GM19238 (cell line): ENCODE data around the gene INPP4B.

Source experiments
- DNase-seq: peaks from one replicate; pipeline ENCODE4 v3.0.0; 2011; ENCODE audit warnings: low spot score; ENCODE audit not compliant: insufficient read length

INPP4B gene

DNA sequence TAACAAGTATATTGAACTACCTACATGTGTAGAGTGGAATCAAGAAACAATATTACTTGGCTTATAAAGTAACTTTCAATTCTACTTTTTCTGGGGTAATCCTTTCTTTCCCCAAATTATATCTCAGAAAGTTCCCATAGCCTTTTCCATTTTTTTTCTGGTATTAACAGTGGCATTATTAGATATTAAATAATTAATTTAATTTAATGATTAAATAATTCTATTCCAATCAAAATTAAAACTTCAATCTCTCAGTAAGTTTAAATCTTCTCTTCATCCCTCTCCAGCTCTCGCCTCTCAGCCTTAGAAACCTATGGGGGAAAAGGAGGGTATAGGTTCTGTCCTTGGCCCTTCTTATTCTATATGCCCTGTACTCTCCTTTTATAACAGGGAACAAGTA is 262.4 kb downstream of the INPP4B start:
- no peak for DNase-seq

DNA sequence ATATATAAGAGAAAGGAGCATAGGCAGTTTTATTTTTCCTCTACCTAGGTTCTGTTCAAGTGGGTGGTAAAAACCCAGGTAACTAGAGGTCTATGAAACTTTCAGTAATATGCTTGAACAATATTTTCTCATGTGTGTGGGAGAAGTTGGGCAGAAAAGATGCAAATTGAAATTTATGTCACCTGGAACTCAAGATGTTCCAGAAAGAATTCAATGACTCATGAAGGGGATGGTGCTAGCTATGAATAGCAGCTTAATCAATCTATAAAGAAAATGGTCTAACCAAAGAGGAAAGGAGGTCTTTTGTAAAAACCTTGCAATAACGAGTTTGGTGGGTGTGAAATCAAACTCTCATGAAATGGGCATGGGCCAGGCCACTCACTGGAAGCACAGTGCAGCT is 263.8 kb downstream of the INPP4B start:
- DNase-seq = no peak

DNA sequence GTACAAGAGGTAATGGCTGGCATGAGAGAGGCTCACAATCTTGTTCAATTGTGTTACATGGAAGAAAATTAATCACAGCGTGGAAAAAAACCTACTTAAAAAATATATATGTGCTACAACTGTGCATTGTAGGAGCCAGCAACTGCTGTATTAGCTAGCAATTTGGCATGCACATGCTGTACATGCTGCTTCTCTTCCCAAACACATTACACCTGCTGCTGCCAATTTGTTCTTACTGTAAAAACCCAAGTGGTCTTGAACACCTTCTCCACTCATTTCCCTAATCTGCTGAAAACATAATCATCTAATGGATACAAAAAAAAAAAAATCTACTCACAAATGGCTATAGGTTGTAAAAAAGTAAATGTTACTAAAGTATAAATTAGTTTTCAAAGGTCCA is 264.2 kb downstream of the INPP4B start:
- DNase-seq = no peak

DNA sequence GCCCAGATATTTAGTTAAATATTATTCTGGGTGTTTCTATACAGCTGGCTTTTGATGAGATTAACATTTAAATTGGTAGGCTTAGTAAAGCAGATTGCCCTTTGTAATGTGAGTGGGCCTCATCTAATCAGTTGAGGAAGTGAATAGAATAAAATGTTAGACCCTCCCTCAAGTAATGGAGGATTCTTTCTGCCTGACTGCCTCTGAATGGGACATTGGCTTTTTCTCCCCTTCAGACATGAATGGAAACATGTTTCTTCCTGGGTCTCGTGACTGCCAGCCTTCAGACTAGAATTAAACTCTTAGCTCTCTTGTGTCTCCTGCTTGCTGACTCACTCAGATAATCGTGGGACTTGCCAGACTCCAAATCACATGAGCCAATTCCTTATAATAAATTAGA is 266.7 kb downstream of the INPP4B start:
- no peak for DNase-seq

DNA sequence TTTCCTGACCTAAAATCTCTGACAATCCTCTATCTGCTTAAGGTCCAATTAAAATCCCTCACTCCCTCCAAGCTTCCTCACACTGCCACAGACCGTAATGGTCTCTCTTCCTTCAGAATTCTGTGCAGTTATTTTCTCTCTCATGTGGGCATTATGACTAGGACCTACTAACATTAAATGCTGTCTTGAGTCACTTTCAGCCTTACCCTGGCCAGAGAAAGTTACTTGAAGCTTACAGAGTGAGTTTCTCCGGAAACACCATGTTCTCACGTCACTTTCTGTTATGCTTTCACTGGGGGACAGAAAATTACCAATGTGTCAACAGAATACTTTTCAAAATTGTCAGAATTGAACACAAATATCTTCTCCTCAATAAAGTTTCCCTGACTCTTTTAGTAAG is 271.8 kb downstream of the INPP4B start:
- DNase-seq = no peak

DNA sequence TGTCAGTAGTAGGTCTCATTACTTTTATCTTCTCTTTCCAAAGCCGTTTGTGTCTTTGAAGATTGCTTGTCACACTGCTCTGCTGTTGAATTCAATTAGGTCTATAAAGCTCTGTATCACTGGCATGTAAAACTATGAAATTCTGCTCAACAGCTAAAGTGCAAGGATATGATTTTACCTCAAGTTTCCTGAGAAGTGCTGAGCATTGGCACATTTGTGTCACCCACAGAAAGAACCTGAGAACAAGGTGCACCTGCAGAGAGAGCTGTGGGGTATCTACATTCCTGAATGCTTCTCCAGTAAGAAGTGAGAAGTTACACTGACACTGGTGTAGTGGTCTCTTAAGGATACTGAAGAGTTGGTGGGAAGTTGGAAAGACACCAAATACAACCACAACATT is 274.0 kb downstream of the INPP4B start:
- DNase-seq = no peak

DNA sequence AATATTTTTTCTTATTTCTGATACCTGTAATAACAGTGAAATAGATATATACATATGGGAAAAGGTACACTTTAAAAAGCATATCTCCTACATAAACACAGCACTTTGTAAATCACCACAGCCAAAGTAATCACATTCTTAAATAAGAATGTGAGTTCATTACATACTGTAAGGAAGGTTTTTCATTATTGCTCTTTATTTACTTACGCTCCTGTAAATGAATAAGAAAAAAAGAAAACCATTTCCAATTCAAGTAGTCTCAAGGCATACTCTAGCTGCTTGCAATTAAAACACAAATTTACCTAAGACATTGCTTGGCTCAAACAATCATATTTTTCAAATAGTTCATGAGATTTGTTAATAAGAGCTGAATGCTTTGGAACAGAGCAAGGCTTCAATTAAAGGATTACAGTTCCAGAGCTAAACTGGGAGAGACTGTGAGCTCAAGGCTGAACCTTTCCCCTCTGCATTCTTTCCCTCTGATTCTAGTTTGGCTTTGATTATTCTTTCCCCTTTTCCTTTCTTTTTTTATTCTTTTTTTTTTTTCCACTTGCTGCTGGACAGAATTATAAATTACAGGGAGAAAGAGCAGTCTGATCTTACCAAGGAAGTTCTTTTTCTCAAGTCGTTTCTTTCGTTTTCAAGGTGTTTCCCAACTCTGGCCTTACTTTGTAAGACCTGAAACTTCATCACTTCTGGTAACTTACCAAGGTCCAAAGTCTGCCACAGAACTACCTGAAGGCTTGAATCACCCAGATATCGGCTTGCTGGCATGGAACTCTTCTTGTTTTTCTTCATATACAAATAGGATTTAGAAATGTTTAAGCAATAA is 278.3 kb downstream of the INPP4B start:
- DNase-seq = no peak

DNA sequence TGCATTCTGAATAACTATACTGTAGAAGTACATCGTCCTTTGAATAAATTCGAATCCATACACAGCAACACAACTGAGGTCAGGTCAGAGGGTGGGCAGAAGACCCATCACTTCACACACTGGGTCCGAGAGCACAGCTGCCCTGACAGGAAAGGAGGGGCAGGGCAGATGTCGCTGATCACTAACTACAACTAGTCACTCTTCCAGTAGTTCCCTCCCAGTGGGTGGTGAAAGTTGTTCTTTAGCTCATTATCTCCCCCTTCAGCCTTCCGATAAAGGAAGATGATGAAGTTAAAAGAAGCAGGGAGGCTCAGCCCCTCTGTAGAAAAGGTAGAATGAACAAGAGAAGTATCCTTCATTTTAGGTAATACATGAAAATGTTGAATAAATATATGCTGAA is 278.9 kb downstream of the INPP4B start:
- DNase-seq = no peak

DNA sequence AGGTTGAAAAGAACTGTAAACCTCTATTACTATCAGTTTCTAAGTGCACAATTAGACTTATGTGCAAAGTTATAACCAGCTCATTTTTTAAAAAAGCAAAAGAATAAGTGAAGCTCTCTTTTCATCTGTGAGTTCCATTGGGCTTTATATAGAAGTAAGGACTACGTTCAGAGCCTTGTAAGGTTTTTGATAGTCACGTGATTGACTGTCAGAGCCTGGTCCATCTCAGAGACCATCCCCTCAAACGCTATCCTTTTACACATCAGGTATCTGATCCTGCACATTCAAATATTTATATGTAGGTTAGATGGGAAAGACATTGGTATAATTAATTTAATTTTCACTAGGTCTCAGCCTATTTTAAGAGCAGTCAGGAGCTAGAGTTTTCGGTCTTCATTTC is 279.3 kb downstream of the INPP4B start:
- DNase-seq = no peak

DNA sequence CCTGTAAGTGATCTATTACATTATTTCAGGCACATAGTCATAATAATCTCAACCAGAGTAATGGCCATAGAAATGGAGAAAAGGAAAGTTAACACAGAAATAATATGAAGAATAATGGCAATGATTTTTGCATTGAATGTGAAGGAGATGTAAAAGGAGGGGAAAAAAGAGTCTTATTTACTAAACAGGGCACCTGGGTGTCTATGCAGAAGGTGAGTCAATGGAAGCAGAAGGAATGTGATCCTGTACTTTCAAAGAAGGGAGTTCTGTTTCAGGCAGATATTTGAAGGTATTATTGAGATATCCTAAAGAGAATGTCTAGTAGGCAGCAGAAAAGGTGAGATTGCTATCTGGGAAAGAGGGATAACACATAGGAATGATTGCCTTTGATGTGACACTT is 279.9 kb downstream of the INPP4B start:
- no peak for DNase-seq

DNA sequence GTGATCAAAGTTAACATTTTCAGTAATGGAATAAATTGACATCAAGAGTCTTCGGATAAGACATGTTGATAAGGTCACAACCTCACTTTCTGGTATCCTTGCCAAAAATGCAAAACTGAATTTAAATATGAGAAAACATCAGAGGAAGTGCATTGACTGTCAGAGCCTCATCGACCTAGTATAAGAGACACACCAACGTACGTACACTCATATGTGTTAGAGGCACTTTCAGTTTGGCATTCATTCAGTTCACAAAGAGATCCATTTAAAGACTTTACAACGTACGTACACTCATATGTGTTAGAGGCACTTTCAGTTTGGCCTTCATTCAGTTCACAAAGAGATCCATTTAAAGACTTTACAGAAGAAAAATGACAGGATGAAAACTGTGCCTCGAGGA is 280.3 kb downstream of the INPP4B start:
- DNase-seq = no peak

DNA sequence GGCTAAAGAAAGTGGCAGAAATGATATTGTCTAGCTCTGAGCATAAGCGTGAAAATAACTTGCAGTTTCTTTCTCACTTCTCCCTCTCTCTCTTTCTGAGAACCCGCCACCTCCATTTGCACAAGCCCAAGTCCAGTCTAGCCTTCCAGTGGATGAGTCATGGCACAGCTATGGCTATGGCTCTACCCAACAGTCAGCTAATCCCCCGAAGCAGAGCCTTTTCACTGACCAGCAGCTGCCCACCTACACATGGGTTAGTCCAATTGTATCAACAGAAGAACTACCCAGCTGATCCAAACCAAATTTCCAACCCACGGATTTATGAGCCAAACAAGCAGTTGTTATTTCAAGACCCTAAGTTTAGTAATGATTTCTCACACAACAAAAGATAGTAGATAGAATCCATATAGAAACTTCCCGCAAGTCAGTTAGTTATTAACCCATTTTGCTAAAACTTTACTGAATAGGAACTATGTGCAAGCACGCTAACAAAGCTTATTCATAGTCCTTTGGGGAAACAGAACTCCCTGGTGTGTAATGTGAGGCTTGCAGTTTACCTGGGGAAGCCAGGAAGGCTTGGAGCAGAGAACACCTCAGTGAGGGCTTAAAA is 282.3 kb downstream of the INPP4B start:
- no peak for DNase-seq

DNA sequence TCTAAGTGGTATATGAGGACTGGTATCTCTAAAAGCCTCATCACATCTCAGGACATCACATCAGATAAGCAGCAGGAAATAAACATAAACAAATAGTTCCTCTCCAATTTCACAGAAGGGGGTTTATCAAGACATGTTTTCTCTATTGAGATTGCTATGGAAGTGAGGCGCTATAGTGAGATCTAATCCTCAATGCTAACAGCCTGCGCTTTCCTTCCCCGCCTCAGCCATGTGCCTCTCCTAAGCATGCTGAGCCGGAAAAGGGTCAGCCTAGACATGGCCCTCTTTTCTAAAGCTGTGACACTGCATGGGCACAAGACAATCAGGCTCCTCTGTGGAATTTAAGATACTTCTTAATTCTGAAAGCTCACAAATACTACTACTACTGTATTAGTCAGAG is 286.1 kb downstream of the INPP4B start:
- DNase-seq = no peak

DNA sequence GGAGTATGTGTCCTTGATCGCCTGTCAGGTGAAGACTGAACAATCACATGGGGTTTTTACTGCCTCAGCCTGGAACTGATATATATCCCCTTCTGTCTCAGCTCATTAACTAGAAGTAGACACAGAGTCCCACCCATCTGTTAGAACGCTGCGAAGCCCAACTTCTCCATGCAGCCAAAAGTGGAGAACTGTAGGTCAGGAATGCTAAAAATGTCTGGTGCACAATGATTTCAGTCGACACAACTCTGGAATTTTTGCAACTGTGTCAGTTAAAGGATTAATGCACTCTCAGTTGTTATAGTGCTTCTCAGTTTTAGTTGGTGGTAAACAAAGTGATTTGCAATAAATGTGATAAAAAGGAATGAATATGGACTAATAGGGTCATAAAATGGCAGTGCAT is 287.2 kb downstream of the INPP4B start:
- DNase-seq = no peak

DNA sequence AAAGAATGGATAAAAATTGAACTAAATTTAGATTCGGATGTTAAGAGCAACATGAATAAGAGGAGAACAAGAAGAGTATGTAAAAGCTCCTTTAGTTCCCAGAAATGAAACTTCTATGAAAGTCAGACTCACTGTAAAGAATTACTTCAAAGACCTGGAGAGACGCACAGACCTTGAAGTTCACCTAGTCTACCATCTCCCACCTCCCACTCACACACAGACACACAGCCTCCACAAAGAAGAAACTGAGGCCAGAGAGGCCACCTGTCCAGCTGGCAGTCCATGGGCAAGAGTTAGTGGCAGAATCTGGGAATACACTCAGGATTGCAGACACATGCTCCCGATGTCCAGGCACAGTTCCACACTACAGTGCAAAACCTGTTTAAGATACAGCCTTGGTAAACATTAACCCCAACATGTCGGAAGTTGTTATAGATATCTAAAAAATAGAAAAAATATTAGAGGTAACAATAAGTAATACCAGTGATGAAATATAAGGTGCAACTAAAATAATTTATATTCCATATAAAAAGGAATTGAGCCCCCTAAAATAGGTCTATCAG is 288.8 kb downstream of the INPP4B start:
- DNase-seq = no peak

DNA sequence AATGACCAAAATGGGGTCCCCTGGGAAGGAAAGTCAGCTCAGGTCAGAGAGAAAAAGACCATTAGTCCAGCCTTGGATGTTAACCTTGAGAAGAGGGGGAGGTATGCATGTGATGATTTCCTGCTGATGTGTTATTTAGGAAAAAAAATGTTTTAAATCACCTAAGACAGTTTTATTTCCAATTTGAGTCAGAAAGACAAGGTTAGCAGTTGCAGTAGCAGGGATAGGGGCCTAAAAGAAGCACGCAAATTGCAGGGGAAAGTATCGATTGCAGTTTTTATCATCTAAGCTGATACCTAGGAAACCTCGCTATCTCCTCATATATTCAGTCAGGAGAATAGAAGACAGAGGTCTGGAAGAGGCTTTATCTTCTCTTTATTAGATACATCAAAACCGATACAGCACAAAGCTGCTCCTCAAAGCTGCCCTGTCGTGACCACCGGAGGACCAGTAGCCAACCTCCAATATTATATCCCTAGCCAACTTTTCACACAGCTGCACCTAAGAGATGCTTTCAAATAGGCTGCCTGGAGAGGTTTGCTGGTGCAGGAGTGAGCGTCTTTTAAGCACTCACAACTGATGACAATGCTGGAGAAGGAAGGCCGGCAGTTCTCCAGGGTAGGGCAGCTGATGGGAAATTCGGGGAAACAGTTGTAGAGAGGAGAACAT is 289.4 kb downstream of the INPP4B start:
- DNase-seq = no peak

DNA sequence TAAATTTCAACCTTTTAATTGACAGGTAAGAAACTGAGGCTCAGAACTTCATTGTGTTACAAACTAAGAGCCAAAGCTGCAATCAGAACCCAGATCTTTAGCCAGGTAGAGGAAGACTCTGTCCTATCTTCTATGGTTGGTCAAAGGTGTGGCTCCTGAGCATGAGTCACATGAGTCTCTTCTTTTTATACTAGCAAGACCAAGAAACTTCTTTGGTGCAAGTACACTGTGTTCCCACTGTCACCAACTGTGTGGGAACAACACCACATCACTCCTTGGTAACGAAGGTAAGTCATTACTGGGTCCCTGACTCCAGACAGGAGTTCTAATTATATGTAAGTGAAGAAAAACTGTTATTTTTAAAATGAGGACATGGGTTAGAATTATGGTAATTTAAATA is 290.1 kb downstream of the INPP4B start:
- DNase-seq = no peak

DNA sequence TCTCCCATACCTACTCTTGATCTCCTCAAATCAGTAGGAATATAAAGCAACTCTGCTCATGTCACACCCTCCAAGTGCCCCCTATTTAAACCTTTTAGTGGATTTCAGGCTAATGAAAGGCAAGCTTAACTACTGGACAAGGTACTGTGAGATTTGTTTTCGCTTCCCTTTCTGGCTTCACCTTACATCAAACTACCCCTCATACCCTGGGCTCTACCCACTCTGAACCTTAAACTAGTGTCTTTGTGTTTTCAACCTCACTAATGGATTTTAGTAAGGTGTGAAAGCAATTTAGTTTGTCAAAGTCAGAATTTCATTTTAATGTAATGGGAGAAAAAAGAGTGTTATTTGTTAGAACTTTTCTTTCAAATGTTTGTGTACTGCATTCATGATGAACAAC is 291.7 kb downstream of the INPP4B start:
- DNase-seq = no peak

DNA sequence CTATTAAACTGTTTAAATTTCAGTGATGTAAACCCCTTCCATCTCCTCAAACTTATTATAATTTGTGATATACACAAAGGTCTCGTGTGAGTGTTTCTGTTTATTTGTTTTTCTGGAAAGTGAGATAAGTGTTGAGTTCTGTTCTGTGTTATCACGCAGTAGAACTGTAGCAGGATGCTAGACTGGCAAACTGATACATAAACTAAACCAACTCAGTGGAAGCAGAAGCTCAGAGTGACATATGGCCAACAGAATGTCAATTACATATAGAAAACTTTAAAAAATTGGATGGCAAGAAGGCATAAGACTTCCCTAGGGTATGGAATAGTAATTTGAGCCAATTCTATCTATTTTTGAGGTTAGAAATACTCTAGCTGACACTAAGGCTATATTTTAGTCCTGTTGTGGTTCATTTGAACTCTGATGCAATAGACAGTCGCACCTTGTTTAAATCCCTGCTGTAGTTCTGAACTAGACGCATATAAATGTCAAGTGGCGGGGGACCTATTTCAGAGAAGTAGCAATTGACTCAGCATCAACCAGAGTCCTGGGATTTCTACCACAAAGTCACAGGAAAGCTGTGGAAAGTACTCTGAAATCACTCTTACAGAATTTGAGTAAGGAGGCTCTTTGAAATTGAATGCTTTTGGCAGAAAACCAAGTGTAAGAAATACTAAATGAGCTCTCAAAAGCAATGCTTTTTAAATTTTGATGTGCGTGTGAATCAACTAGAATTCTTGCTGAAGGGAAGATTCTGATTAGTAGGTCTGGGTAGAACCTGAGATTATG is 294.4 kb downstream of the INPP4B start:
- no peak for DNase-seq

DNA sequence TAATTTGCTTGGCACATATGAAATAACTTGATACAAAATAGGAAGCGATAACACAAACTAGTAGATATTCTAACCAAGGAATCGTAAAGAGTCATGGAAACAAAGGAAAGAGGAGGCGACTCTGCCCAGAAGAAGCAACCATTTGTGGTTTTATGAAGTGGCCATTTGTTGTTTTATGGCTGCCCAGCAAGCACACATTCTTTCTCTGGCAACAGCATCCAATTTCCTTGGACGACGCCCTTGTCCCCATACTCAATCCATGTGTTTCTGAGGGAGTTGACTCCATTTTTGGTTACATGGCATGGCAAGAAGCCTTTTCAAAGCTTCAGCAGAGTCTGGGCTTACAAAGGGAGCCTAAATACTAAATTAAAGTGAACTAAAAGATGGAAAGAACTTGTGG is 295.1 kb downstream of the INPP4B start:
- no peak for DNase-seq

DNA sequence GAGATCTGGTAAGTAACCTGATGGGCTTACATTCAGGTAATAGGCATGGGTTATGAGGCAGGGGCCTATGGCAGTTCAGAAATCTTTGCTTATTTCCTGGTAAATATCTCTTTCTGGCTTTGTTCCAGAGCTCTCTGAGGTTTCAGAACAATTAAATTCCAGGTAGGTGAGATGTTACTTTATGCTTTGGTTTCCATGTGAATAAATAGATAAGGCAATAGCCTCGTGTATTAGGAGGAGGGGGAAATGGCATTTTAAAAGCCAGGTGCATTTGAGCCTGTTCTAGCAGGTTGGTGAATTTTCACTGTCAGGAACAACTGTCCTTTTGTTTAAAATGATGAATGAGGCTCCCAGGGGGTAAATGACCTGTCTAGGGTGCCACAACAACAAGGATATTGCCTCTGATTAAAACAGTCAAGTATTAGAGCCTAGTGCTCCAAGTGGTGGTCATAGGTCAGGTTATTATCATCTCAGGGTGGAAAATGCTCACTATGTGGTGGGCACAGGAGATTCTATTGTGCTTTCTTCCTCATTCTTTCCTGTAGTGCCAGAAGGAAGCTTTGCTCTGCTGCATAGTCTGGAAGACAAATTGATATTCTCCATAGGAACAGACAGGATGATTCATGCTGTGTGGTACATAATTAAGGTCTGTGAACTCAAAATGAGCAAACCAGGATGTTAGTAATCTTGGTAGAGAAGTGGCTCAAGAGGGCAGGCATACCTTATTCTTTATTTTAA is 296.2 kb downstream of the INPP4B start:
- DNase-seq = no peak
